Stimulated activated CD8-positive, alpha-beta memory T cell treated with anti-CD3 and anti-CD28 coated beads, Interleukin-2, amount 100 ng/mL, for 48 hours (primary cell): ENCODE results near the gene TRPM1.

ENCODE experiments used
- DNase-seq, 2 donors: peaks; one replicate each; pipeline ENCODE4 v3.0.0-alpha.2; 2020; ENCODE audit warnings: low read depth in 2 of 2

TRPM1 gene

DNA sequence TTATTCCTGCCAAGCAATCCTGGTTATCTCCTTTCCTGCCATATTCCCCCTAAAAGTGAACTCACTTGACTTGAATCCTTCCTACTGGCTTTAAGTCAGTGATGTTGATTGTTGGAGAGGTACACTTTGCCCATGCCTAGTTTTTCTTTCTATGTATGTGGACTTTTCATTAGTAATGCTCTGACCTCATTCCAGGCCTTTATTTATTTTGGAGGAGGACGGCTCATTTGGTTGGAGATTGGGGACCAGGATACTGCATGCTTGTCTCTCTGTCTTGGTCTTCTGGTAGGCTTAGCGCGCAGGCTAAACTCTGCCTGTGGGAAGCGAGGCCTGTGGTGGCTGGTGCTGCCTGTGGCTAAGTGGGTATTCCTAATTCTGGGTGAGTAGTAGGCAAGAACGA is 81.0 kb downstream of the TRPM1 start:
- no peak for DNase-seq

DNA sequence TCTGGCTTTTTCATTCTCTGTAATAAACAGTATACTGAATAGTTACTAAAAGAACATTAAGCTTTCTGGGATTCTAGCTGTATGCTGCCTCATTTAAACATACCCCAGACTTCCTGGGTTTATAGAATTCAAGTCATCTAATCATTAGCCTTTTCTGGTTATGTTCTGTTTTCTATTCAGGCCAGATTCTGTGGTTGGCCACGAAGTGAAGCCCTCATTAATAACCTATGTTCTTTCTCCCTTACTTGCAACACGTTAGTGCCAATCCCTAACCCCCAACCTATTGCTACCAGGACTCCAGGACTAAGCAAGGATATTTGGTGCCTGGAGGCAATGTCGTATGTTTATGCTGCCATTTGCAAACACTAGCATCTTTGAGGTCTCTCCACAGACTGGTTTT is 81.5 kb downstream of the TRPM1 start:
- no peak for DNase-seq

DNA sequence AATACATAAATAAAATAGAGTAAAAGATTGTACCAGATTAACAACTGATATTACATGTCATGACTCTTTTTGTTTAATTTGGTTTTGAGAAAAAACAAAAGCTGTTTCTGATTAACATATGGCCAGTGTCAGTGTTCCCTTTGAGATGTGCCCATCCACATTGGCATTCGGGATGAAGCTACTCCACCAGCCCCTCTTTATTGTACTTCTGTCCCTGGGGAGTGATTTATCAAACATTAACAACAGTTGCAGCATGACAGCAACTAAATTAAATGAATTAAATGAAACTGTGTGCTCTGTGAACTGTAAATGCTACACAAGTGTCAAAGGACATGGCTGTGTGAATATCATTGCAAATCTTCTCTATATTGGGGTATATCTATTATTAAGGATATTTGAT is 84.2 kb downstream of the TRPM1 start:
- no peak for DNase-seq

DNA sequence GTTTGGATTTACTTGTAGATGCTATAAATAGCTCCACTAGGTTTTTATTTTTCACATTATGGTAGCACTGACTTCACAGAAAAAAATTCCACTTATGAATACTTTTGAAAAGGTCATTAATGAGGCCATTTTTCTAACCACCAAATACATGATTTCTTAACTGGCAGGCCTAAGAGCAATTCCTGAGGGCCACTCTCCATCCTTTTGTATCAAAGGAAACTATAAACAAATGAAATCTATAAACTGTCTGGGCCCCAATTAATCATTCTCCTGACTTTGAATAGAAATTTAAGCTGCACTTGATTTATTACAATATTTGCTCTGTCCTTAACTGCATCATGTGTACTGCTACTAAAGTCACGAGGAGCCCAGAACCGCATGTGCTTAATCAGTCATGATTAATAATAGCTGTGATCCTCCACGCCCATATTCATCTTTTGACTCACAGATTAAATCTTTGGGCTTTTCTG is 85.0 kb downstream of the TRPM1 start:
- DNase-seq = no peak

DNA sequence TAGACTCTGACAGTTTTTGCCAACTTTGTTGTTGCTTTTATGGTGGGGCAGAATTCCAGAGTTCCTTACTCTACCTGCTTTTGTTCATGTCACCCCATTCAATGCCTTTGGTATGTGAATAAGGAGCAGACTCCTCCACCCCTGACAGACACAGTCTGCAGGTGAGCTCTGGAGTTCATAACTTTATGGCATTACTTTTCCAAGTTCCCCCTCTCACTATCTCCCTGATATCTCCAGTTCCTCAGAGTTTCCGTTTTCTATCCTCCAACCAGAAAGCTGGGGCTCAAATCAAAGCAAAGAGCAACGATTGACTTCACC is 87.0 kb downstream of the TRPM1 start:
- DNase-seq = no peak

DNA sequence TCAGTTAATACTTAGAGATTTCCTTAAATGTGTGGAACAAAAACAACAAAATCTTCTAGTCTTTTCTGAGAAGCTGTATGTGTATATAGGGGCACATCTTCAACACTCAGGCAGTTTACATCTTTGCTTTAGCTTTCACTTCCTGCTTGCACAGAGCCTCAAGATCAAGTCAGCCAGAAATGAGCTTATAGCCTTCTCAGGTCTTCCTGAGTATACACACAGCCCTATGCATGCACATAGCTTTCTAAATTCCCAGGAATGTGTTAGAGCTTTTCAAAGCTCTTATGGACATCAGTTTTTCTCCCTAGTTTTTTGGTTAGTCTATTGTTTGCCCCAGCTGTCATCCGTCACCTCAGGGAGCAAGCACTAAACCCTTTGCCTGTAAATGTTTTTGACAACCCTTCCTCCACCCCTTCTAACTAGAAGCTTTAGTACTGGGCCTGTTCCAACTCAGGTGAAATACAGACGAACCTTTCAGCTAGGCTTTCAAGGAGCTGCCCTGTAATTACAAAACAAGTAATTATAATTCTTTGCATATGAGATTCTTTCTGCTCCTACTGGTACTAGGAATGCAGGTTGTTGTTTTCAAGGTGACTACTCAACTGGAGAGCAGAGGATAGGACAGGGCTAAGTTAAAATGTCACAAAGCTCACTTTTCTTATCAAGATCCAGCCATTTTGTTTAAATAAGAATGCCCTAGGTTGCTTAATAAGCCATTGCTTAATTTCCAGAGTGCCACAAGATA is 87.5 kb downstream of the TRPM1 start:
- DNase-seq = no peak

DNA sequence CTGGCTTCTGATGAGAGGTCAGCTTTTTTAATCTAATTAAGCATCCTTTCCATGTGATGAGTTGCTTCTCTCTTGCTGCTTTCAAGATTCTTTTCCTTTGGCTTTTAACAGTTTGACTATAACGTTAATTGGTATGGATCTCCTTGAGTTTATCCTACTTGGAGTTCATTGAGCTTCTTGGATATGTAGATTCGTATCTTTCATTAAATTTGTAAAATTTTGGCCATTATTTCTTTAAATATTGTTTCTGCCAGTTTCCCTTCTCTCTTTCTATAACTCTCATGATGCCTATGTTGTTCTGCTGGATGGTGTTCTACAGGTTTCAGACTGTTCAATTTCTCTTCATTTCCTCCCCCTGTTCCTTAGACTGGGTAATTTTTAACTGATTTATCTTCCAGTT is 89.1 kb downstream of the TRPM1 start:
- DNase-seq = no peak

DNA sequence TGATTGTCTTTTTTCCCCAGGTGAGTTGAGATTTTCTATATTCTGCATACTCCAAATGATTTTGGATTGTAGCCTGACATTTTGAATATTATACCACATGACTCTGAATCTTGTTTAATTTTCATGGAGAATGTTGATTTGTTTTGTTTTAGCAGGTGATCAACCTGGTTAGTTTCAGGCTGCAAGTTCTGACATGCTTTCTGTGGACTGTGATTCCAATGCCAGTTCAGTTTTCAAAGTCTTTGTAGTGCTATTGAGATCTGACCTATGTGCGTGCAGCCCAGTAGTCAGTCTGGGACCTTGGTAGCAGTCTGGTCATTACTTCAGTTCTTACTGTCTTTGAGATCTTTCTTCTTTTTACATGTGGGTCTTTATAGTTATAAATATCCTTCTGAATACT is 91.5 kb downstream of the TRPM1 start:
- DNase-seq = no peak

DNA sequence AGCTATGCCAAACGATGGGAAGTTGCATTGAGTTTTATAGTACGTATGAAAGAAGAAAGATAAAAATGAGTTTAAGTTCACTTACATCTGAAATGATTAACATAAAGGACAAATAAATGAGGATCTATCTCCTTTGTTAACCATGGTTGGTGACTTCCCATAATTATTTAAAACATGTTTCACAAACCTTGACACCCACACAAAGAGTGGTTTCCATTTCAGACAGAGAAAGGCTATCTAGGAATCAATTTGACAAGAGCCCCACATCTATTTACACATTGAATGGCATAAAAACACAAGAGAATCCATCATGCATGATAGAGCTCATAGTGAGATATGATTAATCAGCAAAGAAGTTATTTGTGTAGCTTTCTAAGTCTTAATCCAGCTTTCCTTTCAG is 95.9 kb downstream of the TRPM1 start:
- no peak for DNase-seq

DNA sequence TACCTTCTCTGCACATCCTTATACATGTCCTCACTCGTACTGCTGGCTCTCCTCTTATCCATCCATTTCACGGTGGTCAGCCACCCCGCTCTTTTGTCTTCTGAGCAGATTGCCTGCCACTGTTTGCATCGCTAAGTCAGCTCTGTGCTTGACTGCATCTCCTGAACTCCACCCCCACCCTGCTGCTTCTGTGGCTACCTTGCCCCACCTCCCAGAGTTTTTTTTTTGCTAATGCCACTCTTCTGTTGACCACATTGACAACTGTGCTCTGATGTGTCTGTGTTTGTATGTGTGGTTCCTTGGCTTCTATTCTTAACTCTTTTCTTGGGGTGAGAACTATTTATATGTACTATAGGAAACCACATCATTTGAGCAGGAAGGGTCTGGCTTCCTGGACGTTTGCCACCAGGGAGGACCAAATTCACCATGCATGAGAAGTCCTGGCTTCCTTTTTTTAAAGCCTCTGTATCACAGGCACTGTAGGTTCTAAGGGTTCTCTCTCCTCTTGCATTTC is 97.2 kb downstream of the TRPM1 start:
- no peak for DNase-seq

DNA sequence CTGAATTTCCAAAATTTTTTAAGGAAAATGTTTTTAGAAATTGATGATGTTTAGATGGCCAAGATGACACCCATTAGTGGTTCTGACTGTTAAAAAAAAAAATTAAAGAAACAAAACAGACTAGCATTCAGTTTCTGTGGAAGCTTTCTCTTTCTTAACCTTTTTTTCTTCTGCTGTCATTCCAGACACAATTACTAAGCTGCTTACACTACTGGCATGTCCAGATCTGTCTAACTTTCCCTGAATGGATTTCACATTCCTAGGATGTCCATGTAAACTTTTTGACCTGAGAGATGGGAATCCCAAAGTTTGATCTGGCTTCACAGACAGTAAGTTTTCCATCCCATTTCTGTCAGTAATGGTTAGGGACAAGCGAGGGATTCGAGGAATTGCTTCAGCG is 99.8 kb downstream of the TRPM1 start:
- DNase-seq = no peak

DNA sequence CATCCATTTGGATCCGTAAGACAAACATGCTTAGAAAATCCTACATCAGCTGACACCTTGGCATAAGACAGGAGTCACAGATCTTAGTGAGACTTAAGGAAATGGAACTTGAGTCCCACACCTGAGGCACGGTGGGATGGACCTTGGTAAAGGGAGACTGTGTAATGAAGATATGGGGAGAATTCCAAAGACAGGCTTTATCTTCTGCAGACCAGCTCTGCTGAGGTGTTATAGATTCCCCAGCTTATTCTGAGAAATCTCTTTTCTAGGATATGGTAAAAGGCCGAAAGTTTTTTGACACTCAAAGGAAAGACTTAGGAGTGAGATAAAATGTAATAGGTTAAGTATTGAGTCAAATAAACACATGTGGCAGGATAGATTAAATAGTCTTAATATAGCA is 101.8 kb downstream of the TRPM1 start:
- no peak for DNase-seq

DNA sequence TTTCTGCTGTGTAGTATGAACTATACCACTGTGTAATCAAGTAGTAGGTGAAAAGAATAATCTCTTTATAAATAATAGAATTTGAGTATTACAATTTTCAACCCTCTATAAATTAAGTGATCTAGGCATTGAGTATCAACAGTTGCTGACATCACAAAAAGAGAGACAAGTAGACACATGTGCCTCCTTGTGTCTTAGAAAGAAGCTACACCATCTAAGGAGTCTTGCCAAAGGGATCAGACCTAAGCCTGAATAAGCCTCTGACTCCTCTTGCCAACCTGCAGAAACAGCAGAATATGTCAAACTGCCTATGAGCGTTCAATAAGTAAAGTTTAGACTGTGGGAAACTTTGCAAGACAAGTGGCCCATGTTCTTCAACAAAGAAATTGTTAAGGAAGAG is 104.3 kb downstream of the TRPM1 start:
- no peak for DNase-seq

DNA sequence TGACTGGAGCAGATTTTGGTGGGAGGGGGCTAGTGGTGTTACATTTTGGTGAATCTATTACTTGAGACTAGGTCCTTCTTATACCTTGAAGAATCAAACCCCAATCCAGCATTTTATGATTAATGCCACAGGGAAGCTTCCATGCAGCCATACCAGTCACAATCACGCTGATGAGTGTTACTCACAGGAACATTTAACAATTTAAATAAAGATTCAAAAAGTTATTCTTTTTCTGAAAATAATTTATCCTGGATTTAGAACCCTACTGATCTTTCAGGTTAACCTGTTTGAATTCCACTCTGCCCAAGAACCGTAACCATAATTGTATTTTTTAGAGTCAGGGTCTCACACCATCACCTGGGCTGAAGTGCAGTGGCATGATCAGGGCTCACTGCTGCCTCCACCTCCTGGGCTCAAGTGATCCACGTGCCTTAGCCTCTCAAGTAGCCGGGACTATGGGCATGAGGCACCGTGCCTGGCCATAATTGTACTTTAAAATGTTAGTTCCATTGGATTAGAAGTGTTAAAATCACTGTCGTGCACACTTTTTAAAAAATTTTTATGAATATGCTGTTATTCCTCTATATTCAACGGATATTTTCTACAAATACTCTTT is 109.2 kb downstream of the TRPM1 start:
- DNase-seq = no peak

DNA sequence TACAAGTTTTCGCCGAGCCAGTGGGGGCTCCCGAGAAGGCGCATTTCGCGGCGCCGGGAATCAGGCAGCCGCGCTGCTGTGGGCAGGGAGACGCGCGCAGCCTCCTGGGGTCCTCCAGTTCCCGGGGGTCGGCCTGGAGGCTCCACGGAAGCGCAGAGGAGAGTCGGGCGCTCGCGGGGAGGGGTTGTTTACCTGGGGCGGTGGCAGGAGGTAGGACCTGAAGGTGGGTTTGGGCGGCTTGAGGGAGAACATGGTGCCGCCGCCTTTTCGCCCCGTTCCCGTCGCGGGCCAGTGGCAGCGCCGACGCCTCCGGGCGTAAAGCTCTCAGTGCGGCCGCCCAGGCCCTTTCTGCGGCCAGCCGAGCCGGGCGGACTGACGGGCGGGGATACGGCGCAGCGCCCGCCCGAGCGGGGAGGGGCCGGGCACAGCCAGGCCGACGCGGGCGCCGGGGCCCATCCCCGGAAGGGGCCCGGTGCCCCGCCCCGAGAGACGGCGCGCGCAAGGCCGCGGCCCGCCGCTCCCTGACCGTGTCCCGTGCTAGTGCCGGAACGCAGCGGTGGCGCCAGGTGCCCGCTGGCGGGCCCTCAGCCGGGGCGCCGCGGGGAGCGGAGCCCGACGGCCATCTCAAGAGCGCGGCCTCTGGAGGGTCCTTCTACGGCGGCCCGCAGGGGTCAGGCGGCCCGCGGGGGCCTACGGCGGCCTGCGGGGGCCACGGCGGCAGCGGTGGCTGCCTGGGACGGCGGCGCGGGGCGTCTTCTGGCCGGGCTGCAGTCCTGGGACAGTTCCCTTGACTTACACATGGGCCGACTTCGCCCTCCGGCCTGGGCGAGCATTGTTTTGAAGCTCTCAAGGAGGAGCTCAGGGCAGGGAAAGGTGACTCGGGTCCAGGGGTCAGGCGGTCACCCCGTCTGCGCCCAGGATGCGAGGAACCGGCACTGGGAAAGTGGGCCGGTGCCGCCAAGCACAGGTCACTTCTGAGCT is 110.0 kb downstream of the TRPM1 start, which contains the start of gene MTMR10:
MTMR10 (minus strand) TSS at position 374 of the 981 bp plus-strand sequence; CDS start at position 252, 122 bp downstream.
- DNase-seq = peak; percentile 57 to 69

DNA sequence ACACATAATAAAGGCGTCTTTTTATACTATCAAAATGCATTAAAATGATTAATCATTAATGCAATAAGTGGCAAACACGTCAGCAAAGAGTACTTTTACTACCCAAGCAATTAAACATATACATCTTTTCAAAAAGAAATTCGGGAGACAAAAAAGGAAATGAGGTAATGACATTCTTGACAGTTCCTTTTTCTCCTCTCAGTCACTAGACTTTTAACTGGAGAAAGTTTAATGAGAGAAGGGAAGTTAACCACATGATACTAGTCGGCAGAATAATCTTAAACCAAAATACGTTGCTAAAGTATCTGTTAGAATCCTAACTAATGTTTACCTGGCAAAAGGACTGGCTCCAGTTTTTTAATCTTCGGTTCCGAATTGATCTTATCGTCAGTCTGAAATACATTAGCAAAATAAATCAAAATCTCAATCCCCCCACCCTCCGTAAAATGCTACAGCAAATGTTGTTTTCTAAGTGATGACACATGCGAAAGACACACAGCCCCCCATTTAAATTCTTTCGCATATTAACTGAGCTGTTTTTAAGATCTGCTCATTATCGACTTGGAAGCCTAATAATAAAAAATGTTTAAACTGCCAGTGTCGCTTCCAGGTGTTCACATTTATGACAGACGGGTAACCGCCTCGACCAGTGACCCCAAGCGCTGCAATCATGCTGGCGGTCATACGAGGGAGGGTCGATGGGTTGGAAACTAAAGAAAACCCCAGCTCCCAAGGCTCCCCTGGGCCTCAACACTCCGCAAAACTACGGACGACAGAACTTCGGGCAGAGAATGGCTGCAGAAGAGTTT is 110.9 kb downstream of the TRPM1 start:
- no peak for DNase-seq

DNA sequence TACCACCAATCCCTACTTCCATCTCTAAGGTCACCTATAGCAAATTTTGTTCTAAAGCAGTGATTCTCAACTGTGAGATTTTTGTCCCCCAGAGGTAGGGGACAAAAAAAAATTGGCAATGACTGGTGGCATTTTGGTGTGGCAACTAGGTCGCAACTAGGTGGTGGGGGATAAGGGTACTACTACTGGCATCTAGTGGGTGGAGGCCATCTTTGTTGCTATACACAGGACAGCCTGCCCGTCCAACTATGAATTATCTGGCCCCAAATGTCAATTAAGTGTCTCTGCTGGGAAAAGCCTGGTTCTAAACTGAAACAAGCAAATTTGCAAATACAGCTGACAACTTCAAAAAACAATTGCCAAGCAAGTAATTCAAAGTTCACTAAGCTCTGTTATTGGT is 111.5 kb downstream of the TRPM1 start:
- DNase-seq = no peak

DNA sequence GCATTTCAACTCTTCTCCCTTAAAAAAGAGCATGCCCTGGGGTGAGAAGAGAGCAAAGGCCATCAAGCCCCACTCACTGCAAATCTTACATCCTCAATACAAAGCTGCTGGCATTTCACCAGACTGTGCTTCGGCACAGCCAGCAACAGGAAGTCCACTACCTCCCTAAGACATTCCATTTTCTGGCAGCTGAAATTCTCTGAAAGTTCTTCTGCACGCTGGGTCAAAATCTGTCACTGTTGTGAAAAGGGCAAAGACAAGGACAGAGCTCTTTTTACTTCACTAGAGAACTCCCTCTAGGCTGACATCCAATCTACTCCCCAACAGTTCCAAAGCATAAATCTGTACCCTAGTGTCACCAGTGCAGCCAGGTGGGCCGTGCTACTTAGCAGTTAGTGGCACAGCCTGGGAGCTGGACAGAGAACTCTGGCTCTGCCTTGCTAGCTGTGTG is 116.4 kb downstream of the TRPM1 start:
- no peak for DNase-seq

DNA sequence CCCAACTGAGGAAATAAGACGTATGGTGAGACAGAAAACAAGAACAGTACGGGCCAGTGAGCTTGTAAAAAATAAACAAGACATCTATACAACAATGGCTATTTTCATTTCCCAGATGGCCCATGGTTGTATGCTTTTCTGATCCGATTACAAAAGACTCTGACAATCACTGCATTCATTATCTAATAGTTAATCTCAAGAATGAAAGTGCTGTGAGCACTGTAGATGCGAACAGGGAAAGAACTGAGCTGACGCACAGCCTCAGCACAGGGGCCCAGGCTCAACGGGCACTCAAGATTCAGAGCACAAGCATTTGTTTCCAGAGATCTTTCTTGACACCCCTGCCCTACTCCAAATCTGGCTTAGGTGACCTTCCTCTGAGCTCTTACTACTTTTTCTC is 117.0 kb downstream of the TRPM1 start:
- DNase-seq = no peak

DNA sequence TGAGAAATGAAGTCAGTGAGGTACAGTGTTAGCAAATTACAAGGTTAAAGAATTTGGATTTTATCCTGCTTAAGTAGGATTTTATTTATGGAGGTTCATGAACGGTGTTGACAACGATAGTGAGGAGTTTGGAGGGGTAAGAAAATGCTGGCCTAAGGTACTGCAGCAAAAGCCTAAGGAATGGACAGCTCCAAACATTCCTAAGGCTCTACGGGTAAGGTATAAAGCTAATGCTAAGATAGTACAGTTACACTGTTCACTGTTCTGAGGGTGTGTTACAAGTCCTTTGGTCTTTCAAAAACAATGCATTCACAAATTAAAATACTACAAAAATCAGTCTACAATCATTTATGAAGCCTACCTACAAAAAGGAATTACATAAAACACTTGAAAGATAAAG is 117.4 kb downstream of the TRPM1 start:
- no peak for DNase-seq

DNA sequence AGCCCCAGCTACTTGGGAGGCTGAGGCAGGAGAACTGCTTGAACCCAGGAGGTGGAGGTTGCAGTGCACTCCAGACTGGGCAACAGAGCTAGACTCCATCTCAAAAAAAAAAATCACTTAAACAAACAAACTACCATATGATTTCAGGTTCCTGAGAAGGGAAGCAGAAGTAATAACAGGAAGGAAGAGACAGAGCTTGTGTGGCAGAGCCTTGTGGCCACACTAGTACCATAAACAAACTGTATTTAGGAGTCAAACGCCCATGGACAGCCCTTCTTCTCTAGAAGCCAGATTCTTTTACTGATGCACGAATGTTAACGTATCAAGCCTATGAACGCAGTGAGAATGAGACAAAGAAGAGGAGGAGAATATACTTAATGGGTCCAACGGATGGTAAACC is 122.1 kb downstream of the TRPM1 start:
- DNase-seq = no peak
